ENCODE measurements around the gene PPP4R3B. TPM values are rescaled to one million over a fixed set of nuclear protein-coding genes. Genes with fewer than 3 reads are reported as not detected.
A peak's percentile ranks its signal among the peaks of the same experiment; 100 is the strongest.

The PPP4R3B gene
- 10 to 100 TPM; 24.9 to 34.1 (median 28.5) TPM for total RNA-seq
- polyA plus RNA-seq, result 11.9 TPM
- long read RNA-seq, donor 1, full-length matches to known transcripts, result 19 of 39 reads
- long read RNA-seq, donor 1, partial matches to known transcripts, result 11 of 39 reads
- long read RNA-seq, donor 1, other reads (novel, unspliced or antisense), result 9 of 39 reads
- long read RNA-seq, donor 2, full-length matches to known transcripts, result 4 of 9 reads
- long read RNA-seq, donor 2, partial matches to known transcripts, result 5 of 9 reads
- long read RNA-seq, donor 2, other reads (novel, unspliced or antisense), result 0 of 9 reads
- long read RNA-seq, donor 3, full-length matches to known transcripts, result 31 of 98 reads
- long read RNA-seq, donor 3, partial matches to known transcripts, result 32 of 98 reads
- long read RNA-seq, donor 3, other reads (novel, unspliced or antisense), result 35 of 98 reads
- long read RNA-seq, donor 4, full-length matches to known transcripts, result 3 of 10 reads
- long read RNA-seq, donor 4, partial matches to known transcripts, result 5 of 10 reads
- long read RNA-seq, donor 4, other reads (novel, unspliced or antisense), result 2 of 10 reads

DNA sequence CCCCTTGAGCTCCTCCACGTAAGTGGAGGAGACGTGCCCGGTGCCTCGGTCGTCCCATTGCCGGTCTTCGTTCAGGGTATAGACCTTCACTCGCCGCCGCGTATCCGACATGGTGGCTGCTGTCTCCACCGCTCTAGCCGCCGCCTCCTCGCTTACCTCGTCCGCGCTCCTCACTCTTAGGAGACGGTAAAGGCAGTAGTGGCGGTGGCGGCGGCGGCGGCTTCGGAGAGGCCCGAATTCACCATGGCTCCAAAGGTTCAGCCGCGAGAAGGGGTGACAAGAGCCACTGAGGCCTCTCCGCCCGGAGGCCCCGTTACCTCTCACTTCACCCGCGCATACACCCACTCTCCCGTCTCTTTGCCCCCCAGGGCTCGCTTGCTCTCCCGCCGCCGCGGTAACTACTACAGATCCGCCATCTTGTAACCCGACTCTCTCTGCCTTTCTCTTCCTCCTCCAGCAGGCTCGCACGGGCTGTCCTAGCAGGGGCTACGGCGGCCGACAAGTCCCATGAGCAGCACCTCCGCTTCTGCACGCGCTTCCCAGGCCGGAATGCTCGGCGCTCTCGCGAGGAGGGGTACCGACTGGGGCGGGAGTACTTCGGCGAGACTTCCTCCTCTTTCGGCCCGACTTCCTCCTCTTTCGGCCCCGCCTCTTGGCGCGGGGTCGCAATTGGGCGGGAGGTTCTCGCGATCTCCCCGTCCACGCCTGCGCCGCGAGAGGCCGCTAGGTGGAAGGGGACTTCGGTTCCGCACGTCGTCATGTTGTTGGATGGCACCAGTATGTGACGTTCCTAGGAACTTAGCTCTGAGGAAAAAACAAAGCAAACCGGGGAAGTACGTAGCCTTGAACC, at the start of gene PPP4R3B:
TSS of gene PPP4R3B (minus strand) at position 448 of the 850 bp plus-strand sequence. CDS start at position 111, 337 bp downstream.
- WGBS, result under 1% methylated on average over 82 of the region's 82 CpGs
- Histone ChIP-seq H3K27me3 (ENCODE audit: control insufficient read depth, insufficient read depth) (no peaks in the 10 kb centered on the region), H3K4me1 (ENCODE audit: control insufficient read depth, insufficient read depth, low read length) (peaks cover 8% of the 10 kb centered on the region), H3K9me3 (ENCODE audit: control insufficient read depth, low read length) (no peaks in the 10 kb centered on the region), H3K4me3 (ENCODE audit: low read length) (peak within 1 kb of the TSS; percentile 88), H3K27ac (ENCODE audit: low read length) (peak within 1 kb of the TSS; percentile 96)
- DNase-seq (peak; percentile 100), ATAC-seq (peak; percentile 96 to 98)
- intact Hi-C loops (cut with DNase I), result no loop called here

- 98% methylated on average over 2 of the region's 2 CpGs for WGBS
- no peak overlapping the region for H3K4me3 ChIP-seq (ENCODE audit: low read length)
- no peak for ATAC-seq
- H3K27ac ChIP-seq (ENCODE audit: low read length), result no peak overlapping the region
- no peaks in the 10 kb centered on the region for H3K9me3 ChIP-seq (ENCODE audit: control insufficient read depth, low read length)
- H3K27me3 ChIP-seq (ENCODE audit: control insufficient read depth, insufficient read depth), result no peaks in the 10 kb centered on the region
- no peak for DNase-seq
- intact Hi-C loops (cut with DNase I), result no loop called here
- no peaks in the 10 kb centered on the region for H3K4me1 ChIP-seq (ENCODE audit: control insufficient read depth, insufficient read depth, low read length)
Observed at GRCh38 chr2:55653255-55653654, 35.8 kb upstream of the PPP4R3B start.

- no peaks in the 10 kb centered on the region for H3K4me1 ChIP-seq (ENCODE audit: control insufficient read depth, insufficient read depth, low read length)
- ATAC-seq (no peak), DNase-seq (no peak)
- no peaks in the 10 kb centered on the region for H3K27me3 ChIP-seq (ENCODE audit: control insufficient read depth, insufficient read depth)
- H3K4me3 ChIP-seq (ENCODE audit: low read length), result no peak overlapping the region
- intact Hi-C loops (cut with DNase I), result no loop called here
- no peak overlapping the region for H3K27ac ChIP-seq (ENCODE audit: low read length)
- 92% methylated on average over 1 of the region's 1 CpG for WGBS
- no peaks in the 10 kb centered on the region for H3K9me3 ChIP-seq (ENCODE audit: control insufficient read depth, low read length)
Observed at GRCh38 chr2:55649211-55649610, 31.8 kb upstream of the PPP4R3B start.

GRCh38 chr2:55636831-55637230, 19.4 kb upstream of the PPP4R3B start:
- Histone ChIP-seq H3K27me3 (ENCODE audit: control insufficient read depth, insufficient read depth) (no peaks in the 10 kb centered on the region), H3K4me3 (ENCODE audit: low read length) (no peak overlapping the region), H3K27ac (ENCODE audit: low read length) (no peak overlapping the region), H3K4me1 (ENCODE audit: control insufficient read depth, insufficient read depth, low read length) (no peaks in the 10 kb centered on the region), H3K9me3 (ENCODE audit: control insufficient read depth, low read length) (no peaks in the 10 kb centered on the region)
- DNase-seq (no peak), ATAC-seq (no peak)
- intact Hi-C loops (cut with DNase I), result no loop called here
- 93% methylated on average over 3 of the region's 3 CpGs for WGBS

DNA sequence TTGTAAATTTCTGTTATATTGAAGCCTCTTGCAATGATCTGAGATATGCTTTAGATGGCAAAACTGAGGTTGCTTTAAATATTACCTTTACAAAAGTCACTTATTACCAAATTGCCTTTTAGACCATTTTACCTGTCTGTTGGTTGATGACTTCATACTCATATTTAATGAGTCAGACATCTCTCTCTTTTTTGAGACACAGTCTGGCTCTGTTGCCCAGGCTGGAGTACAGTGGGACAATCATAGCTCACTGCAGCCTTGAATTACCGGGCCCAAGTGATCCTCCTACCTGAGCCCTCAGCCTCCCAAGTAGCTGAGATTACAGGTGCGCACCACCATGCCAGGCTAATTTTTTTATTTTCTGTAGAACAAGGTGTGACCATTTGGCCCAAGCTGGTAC, 11.5 kb upstream of the PPP4R3B start:
- H3K4me3 ChIP-seq (ENCODE audit: low read length), result no peak overlapping the region
- ATAC-seq (no peak), DNase-seq (no peak)
- no peak overlapping the region for H3K27ac ChIP-seq (ENCODE audit: low read length)
- H3K4me1 ChIP-seq (ENCODE audit: control insufficient read depth, insufficient read depth, low read length), result peaks cover 2% of the 10 kb centered on the region
- H3K9me3 ChIP-seq (ENCODE audit: control insufficient read depth, low read length), result no peaks in the 10 kb centered on the region
- intact Hi-C loops (cut with DNase I), result no loop called here
- H3K27me3 ChIP-seq (ENCODE audit: control insufficient read depth, insufficient read depth), result no peaks in the 10 kb centered on the region
- 76% methylated on average over 2 of the region's 2 CpGs for WGBS

GRCh38 chr2:55627915-55628314, 10.5 kb upstream of the PPP4R3B start:
- intact Hi-C loops (cut with DNase I), result no loop called here
- Histone ChIP-seq H3K27ac (ENCODE audit: low read length) (no peak overlapping the region), H3K4me3 (ENCODE audit: low read length) (no peak overlapping the region), H3K9me3 (ENCODE audit: control insufficient read depth, low read length) (no peaks in the 10 kb centered on the region), H3K27me3 (ENCODE audit: control insufficient read depth, insufficient read depth) (no peaks in the 10 kb centered on the region), H3K4me1 (ENCODE audit: control insufficient read depth, insufficient read depth, low read length) (peaks cover 2% of the 10 kb centered on the region)
- 93% methylated on average over 1 of the region's 1 CpG for WGBS
- ATAC-seq, result no peak
- no peak for DNase-seq

- Histone ChIP-seq H3K4me3 (ENCODE audit: low read length) (no peak overlapping the region), H3K27me3 (ENCODE audit: control insufficient read depth, insufficient read depth) (no peaks in the 10 kb centered on the region), H3K27ac (ENCODE audit: low read length) (no peak overlapping the region), H3K9me3 (ENCODE audit: control insufficient read depth, low read length) (no peaks in the 10 kb centered on the region), H3K4me1 (ENCODE audit: control insufficient read depth, insufficient read depth, low read length) (peaks cover 8% of the 10 kb centered on the region)
- ATAC-seq, result no peak
- intact Hi-C loops (cut with DNase I), result no loop called here
- WGBS, result 84% methylated on average over 7 of the region's 7 CpGs
- peak in 1 of 3 donors; percentile 55 for DNase-seq
Observed at GRCh38 chr2:55621802-55622201, 4.4 kb upstream of the PPP4R3B start.

- H3K9me3 ChIP-seq (ENCODE audit: control insufficient read depth, low read length), result no peaks in the 10 kb centered on the region
- H3K4me1 ChIP-seq (ENCODE audit: control insufficient read depth, insufficient read depth, low read length), result peaks cover 9% of the 10 kb centered on the region
- ATAC-seq, result no peak
- H3K27ac ChIP-seq (ENCODE audit: low read length), result no peak overlapping the region
- intact Hi-C loops (cut with DNase I), result no loop called here
- 68% methylated on average over 3 of the region's 3 CpGs for WGBS
- no peak overlapping the region for H3K4me3 ChIP-seq (ENCODE audit: low read length)
- no peaks in the 10 kb centered on the region for H3K27me3 ChIP-seq (ENCODE audit: control insufficient read depth, insufficient read depth)
- no peak for DNase-seq
Observed at GRCh38 chr2:55620123-55620779, 2.8 kb upstream of the PPP4R3B start.

- peaks cover 8% of the 10 kb centered on the region for H3K4me1 ChIP-seq (ENCODE audit: control insufficient read depth, insufficient read depth, low read length)
- H3K27me3 ChIP-seq (ENCODE audit: control insufficient read depth, insufficient read depth), result no peaks in the 10 kb centered on the region
- ATAC-seq (peak; percentile 50 to 56), DNase-seq (peak; percentile 45 to 76 (median 62))
- peak overlapping the region; percentile 88 for H3K4me3 ChIP-seq (ENCODE audit: low read length)
- H3K9me3 ChIP-seq (ENCODE audit: control insufficient read depth, low read length), result no peaks in the 10 kb centered on the region
- peak overlapping the region; percentile 93 for H3K27ac ChIP-seq (ENCODE audit: low read length)
- intact Hi-C loops (cut with DNase I), result no loop called here
- under 1% methylated on average over 32 of the region's 32 CpGs for WGBS
Observed at GRCh38 chr2:55618275-55619055, 1.0 kb upstream of the PPP4R3B start.

GRCh38 chr2:55618025-55618274, 528 bp upstream of the PPP4R3B start:
- WGBS, result under 1% methylated on average over 10 of the region's 10 CpGs
- DNase-seq (no peak), ATAC-seq (no peak)
- Histone ChIP-seq H3K27me3 (ENCODE audit: control insufficient read depth, insufficient read depth) (no peaks in the 10 kb centered on the region), H3K27ac (ENCODE audit: low read length) (peak overlapping the region; percentile 93), H3K4me3 (ENCODE audit: low read length) (peak overlapping the region; percentile 88), H3K9me3 (ENCODE audit: control insufficient read depth, low read length) (no peaks in the 10 kb centered on the region), H3K4me1 (ENCODE audit: control insufficient read depth, insufficient read depth, low read length) (peaks cover 8% of the 10 kb centered on the region)
- intact Hi-C loops (cut with DNase I), result no loop called here

Measured in right cardiac atrium (tissue), 5 donors.